Activated gamma-delta T cell treated with Interleukin-2 at 50 U/mL for 16 hours (primary cell): Measurements from ENCODE around the gene TCF7L1.

Experiments
- DNase-seq: peaks from one replicate; pipeline ENCODE4 v3.0.0-alpha.2; 2020

Gene TCF7L1

GRCh38 chr2:85164145-85164569, 31.0 kb downstream of the TCF7L1 start:
- no peak for DNase-seq

GRCh38 chr2:85165088-85165690, 32.0 kb downstream of the TCF7L1 start:
- no peak for DNase-seq

DNA sequence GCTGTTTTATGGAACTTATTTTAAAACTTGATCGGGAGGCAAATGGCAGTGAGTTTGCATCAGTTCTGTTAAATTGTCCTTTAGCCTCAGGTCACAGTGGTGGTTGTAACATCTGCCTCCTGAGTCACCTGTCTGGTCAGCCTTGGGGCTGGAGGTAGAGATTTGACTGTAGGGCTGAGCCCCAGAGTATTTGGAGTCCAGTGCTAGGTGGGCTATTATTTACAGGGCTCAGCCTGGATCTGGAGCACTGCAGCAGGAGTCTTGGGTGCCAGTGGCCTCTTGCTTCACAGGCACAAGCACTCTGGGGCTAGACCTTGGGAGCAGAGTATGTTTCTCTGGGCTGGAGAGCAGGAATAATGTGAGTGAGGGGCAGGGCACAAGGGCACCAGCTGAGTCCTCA, 32.8 kb downstream of the TCF7L1 start:
- no peak for DNase-seq

DNA sequence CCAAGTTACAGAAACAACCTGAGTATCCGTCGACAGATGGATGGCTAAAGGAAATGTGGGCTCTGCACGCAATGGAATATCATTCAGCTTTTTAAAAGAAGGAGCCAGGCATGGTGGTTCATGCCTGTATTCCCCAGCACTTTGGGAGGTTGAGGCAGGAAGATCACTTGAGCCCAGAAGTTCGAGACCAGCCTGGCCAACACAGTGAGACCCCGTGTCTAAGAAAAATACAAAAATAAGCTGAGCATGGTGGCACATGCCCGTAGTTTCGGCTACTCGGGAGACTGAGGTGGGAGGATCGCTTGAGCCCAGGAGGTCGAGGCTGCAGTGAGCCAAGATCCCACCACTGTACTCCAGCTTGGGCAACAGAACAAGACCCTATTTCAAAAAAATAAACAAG, 34.3 kb downstream of the TCF7L1 start:
- DNase-seq: no peak

- no peak for DNase-seq
These were observed 35.8 kb downstream of the TCF7L1 start for GRCh38 chr2:85168942-85169341.

DNA sequence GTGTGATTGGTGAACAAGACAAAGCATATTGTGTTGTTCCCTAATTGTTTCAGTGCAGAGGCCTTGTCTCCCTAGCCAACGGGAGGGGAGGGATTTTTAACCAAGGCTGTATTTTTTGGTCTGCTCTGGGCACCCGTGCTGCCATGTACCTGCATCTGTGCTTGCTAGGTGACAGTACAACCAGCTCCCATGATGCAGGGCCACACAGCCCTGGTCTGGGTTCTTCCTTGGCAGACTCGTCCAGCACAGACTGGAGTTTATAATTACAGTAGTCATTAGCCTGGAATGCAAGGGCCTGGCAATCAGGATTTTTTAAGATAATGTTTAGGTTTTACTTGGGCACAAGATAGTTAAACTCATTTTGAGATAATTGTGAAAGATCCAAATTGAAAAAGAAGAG, 36.4 kb downstream of the TCF7L1 start:
- no peak for DNase-seq

- DNase-seq: no peak
These were observed 37.8 kb downstream of the TCF7L1 start for GRCh38 chr2:85170938-85171475.

GRCh38 chr2:85171916-85172315, 38.7 kb downstream of the TCF7L1 start:
- DNase-seq: no peak

DNA sequence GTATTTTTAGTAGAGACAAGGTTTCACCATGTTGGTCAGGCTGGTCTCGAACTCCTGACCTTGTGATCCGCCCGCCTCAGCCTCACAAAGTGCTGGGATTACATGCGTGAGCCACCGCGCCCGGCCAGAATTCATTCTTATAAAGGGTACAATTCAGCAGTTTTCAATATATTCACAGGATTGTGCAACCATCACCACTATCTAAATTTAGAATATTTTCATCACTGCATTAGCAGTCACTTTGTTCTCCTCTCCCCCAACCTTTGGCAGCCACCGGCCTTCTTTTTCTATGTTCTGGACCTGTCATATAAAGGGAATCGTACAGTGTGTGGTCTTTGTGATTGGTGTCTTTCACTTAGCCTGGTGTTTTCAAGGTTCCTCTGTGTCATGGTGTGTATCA, 40.7 kb downstream of the TCF7L1 start:
- no peak for DNase-seq

DNA sequence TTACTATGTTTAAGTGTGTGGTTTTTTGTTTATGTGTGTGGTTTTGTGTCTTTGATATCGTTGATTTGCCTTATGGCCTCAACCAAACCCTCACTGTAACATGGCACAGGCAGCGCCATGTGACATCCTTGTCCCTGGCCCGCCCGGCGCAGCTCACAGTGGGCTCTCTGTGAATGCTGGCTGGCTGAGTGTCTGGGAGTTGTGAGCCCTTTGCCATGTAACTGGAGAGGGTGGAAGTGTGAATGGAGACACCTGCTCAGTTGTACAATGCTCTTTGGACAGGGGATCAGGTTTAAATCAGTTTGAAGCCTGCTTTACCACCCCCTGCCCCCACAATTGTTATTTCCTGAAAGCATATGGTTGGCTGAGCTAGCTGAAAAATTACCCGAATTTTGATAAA, 41.8 kb downstream of the TCF7L1 start:
- DNase-seq: no peak

GRCh38 chr2:85175369-85176299, 42.4 kb downstream of the TCF7L1 start:
- DNase-seq: no peak

DNA sequence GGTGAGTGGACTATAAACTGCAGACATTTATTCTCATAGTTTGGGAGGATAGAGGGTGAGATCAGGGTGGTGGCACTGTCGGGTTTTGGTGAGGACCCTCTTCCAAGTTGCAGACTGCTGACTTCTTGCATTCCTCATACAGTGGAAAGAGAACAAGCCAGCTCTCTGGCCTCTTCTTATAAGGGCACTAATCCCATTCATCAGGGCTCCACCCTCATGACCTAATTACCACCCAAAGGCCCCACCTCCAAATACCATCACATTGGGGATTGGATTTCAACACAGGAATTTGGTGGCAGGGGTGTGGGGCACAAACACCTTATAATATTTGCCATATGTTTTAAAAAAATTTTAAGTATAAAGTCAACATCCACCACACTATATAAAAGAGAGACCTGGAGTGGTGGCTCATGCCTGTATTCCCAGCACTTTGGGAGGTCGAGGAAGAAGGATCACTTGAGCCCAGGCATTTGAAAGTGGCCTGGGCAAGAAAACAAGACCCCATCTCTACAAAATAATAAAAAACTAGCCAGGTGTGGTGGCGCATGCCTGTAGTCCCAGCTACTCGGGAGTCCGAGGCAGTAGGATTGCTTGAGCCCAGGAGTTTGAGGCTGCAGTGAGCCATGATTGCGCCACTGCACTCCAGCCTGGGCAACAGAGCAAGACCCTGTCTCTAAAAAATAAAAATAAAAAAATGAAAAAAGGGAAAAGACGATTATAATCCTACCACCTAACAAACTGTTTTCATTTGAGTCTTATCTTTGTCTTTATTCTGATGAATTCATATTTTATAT, 44.0 kb downstream of the TCF7L1 start:
- DNase-seq: no peak

- DNase-seq: no peak
These were observed 45.0 kb downstream of the TCF7L1 start for GRCh38 chr2:85178154-85178553.

- DNase-seq: no peak
These were observed 45.8 kb downstream of the TCF7L1 start for GRCh38 chr2:85178980-85179411.

DNA sequence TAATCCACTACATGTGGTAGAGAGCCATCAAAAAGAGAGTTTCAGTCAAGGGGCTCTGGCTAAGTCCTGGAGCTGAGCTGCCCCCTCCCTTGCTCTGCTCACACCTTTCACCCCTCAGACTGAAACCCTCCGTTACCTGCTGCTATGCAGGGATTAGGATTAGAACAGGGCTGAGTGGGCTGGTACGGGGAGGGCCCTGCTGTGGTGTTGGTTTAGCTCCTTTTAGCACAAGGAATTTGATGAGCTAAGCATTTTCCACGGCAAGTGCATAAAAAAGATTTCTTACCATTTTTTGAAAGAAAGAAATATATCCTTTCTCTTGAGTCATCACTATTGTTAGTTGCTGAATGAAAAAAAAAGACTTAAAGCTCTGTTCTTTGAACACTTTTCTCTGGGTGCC, 46.3 kb downstream of the TCF7L1 start:
- DNase-seq: no peak

DNA sequence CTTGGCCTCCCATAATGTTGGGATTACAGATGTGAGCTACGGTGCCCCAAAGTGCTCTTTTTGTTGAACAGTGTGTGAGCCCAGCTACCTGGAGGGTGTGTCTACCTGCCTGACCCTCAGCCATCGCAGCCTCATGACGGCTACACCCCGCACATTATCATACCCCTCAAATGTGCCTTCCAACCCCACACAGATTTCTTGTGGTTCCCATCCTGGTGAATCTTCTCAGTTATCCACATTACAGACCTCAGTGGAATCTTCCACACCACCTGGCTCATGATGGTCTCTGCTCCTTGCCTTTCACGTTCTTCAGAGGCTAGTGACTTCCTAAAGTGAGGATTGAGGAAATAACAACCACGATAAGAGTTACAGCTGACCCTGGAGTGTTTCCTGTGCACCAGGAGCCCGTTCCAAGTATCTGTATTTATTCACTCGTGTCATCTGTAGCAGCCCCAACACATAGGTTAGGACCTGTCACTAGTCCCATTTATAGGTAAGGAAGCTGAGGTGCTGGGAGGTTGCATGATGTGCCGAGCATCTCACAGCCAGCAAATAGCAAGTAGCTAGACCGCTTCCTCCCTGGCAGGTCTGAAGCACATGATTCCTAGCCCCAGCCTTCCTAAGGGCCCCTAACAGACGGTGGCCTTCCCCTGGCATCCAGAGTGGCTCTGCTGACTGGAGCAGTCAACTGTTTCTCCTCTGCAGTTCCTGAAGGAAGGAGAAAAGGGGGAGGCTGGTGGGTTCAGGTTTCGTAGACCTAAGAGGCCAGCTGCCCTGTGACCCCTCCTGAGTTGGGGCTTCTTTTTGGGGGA, 47.3 kb downstream of the TCF7L1 start:
- DNase-seq: no peak

GRCh38 chr2:85181134-85181631, 48.0 kb downstream of the TCF7L1 start:
- DNase-seq: no peak

GRCh38 chr2:85181844-85182456, 48.8 kb downstream of the TCF7L1 start:
- DNase-seq: no peak

DNA sequence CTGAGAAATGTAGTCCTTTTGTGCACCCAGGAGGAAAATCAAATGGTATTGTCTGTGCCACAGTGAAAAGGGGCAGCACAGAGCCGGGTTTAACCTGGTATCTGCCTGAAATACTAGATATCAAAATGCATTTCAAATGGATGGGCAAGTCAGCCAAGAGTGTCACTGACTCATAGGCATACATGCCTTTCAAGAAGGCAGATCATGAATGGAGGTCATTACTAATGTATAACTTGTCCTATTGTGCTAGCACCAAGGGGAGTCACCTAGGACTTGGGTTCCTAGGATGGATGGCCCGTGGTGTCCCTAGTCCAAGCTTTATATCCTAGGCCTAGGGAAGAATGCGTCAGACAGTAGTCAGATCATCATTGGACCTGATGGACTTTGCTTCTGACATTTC, 49.9 kb downstream of the TCF7L1 start:
- DNase-seq: no peak

- no peak for DNase-seq
These were observed 50.3 kb downstream of the TCF7L1 start for GRCh38 chr2:85183479-85183878.

DNA sequence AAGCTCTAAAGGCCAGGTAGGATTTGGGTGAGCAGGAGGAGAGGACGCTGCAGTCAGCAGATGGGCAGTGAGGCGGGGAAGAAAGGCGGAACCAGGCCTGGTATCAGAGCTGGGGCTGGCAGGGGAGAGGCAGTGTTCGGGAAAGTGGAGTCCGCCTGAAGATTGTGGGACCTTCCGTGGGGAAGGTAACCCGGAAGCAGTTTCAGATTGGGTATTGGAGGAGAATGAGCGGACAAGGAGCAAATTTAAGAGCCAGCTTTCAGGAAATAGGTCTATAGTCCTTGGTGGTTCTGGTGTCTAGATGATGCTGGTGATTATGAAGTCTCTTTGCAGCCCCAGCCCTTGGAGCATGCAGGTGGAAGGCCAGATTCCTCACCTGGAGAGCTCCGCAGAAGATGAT, 51.0 kb downstream of the TCF7L1 start:
- DNase-seq: no peak

- DNase-seq: no peak
These were observed 51.8 kb downstream of the TCF7L1 start for GRCh38 chr2:85184990-85185389.
